A549 (cell line): Measurements from ENCODE around the gene GALNT18.

Experiments
- CHD4 ChIP-seq: fragments of 200-600 bp; sonication (generic); IDR thresholded peaks from 2 replicates; pipeline ENCODE4 v1.6.1; 2016; ENCODE audit warnings: antibody characterized with exemption, mild to moderate bottlenecking, borderline replicate concordance
- CTCF ChIP-seq: fragments of >200 bp; sonication (Bioruptor Twin); formaldehyde crosslinking; IDR thresholded peaks from 3 replicates; pipeline ENCODE4 v1.5.1; 2016
- EP300 ChIP-seq, 2 experiments: fragments of >200 bp; sonication (Bioruptor Twin); formaldehyde crosslinking; IDR thresholded peaks; 2 replicates in 1 of 2; 3 replicates in 1 of 2; pipeline ENCODE4 v1.6.1; 2016 to 2017
- FOSL2 ChIP-seq, 2 experiments: fragments of 450-650 bp in 1 of 2; fragments of >200 bp in 1 of 2; sonication (Bioruptor Twin) in 1 of 2; formaldehyde crosslinking; IDR thresholded peaks; 2 replicates each; pipeline versions ENCODE4 v1.5.0 to v1.6.1; 2016 to 2020; ENCODE audit warnings: mild to moderate bottlenecking in 1 of 2, moderate library complexity in 1 of 2
- GATA3 ChIP-seq: IDR thresholded peaks from 2 replicates; pipeline ENCODE4 v1.6.1; 2012; ENCODE audit warnings: borderline replicate concordance
- HES2 ChIP-seq: fragments of >200 bp; sonication (Bioruptor Twin); formaldehyde crosslinking; IDR thresholded peaks from 2 replicates; pipeline ENCODE4 v1.6.1; 2016
- MAZ ChIP-seq: fragments of 150-350 bp; IDR thresholded peaks from 2 replicates; pipeline ENCODE4 v1.6.1; 2014; ENCODE audit warnings: antibody characterized with exemption, low read depth, low read length, borderline replicate concordance
- NFE2L2 ChIP-seq: fragments of 150-350 bp; conservative IDR thresholded peaks from 2 replicates; pipeline ENCODE4 v1.6.1; 2014; ENCODE audit warnings: low read length
- POLR2A ChIP-seq: IDR thresholded peaks from 2 replicates; pipeline ENCODE4 v1.6.1; 2012; ENCODE audit warnings: mild to moderate bottlenecking, low read length
- RAD21 ChIP-seq, 2 experiments: fragments of >200 bp in 1 of 2; sonication (Bioruptor Twin) in 1 of 2; formaldehyde crosslinking in 1 of 2; IDR thresholded peaks in 1 of 2; conservative IDR thresholded peaks in 1 of 2; 2 replicates in 1 of 2; 3 replicates in 1 of 2; pipeline ENCODE4 v1.6.1; 2012 to 2018; ENCODE audit warnings: inconsistent platforms in 1 of 2
- RCOR1 ChIP-seq: fragments of 150-350 bp; IDR thresholded peaks from 2 replicates; pipeline ENCODE4 v1.6.1; 2014; ENCODE audit warnings: antibody characterized with exemption, low read length, low read depth
- REST ChIP-seq: fragments of 200-600 bp; sonication (generic); IDR thresholded peaks from 2 replicates; pipeline ENCODE4 v1.6.1; 2016; ENCODE audit warnings: antibody characterized with exemption, mild to moderate bottlenecking, moderate library complexity
- RFX5 ChIP-seq: fragments of 450-650 bp; IDR thresholded peaks from 2 replicates; pipeline ENCODE4 v1.7.1; 2014; ENCODE audit warnings: antibody characterized with exemption, mild to moderate bottlenecking, moderate library complexity
- TFCP2L1 ChIP-seq: fragments of 250-450 bp; sonication (Bioruptor Pico); IDR thresholded peaks from 2 replicates; pipeline ENCODE4 v1.5.0; 2021; ENCODE audit warnings: mild to moderate bottlenecking

GRCh38 chr11:11626128-11626527 lies 4.3 kb upstream of the GALNT18 start:
- no peak for TF ChIP-seq EP300 (IDR thresholded peaks at IDR 0.05)
- no peak for TF ChIP-seq RAD21 (conservative IDR thresholded peaks at IDR 0.05 in 1 of 2, IDR thresholded peaks at IDR 0.05 in 1 of 2)
- TF ChIP-seq CTCF: no peak
- TF ChIP-seq NFE2L2: no peak
- no peak for TF ChIP-seq RFX5
- TF ChIP-seq POLR2A: no peak
- TF ChIP-seq MAZ: no peak
- no peak for TF ChIP-seq HES2
- no peak for TF ChIP-seq RCOR1
- no peak for TF ChIP-seq CHD4
- TF ChIP-seq TFCP2L1 (CRISPR knock-in tag): no peak
- no peak for TF ChIP-seq REST
- no peak for TF ChIP-seq GATA3
- no peak for TF ChIP-seq FOSL2 (IDR thresholded peaks at IDR 0.05)
- no peak for TF ChIP-seq FOSL2 (CRISPR knock-in tag; IDR thresholded peaks at IDR 0.05)
